Activated T-helper 17 cell treated with anti-CD3 and anti-CD28 coated beads, Interleukin-2, amount 50 U/mL, for 72 hours (primary cell): Measurements from ENCODE around the gene ARSG. TPM values are rescaled to one million over a fixed set of nuclear protein-coding genes. Genes with fewer than 3 reads are reported as not detected.
"Not testable (repeated sequence)": the region's sequence is repeated elsewhere in the genome, so short reads cannot be mapped to it uniquely, and the experiment has no call there.

Experiments used
- ATAC-seq: fragments of 150-1000 bp; cut with Tn5 transposase; replicated peaks from 2 replicates; pipeline ENCODE4 v1.10.0; 2021; ENCODE audit warnings: mild to moderate bottlenecking, moderate library complexity
- H3K27ac Mint-ChIP-seq: one replicate; pipeline ENCODE4 v1.8.0; 2022; ENCODE audit warnings: mixed read lengths
- H3K27me3 Mint-ChIP-seq: one replicate; pipeline ENCODE4 v1.8.0; 2022; ENCODE audit warnings: mixed read lengths
- H3K36me3 Mint-ChIP-seq: one replicate; pipeline ENCODE4 v1.8.0; 2022; ENCODE audit warnings: low read depth, mild to moderate bottlenecking, mixed read lengths
- H3K4me1 Mint-ChIP-seq: one replicate; pipeline ENCODE4 v1.8.0; 2022; ENCODE audit warnings: mixed read lengths
- H3K4me3 Mint-ChIP-seq: one replicate; pipeline ENCODE4 v1.8.0; 2022; ENCODE audit warnings: mild to moderate bottlenecking, mixed read lengths
- H3K9me3 Mint-ChIP-seq: one replicate; pipeline ENCODE4 v1.8.0; 2022; ENCODE audit warnings: mixed read lengths
- total RNA-seq, 2 donors: library from RNA; stranded (reverse); gene quantifications; one replicate each; pipeline ENCODE4 v1.2.3, GENCODE V29; 2022

The ARSG gene
- total RNA-seq, 2 donors from 2014 or later: 4.8 to 6.3 TPM

DNA sequence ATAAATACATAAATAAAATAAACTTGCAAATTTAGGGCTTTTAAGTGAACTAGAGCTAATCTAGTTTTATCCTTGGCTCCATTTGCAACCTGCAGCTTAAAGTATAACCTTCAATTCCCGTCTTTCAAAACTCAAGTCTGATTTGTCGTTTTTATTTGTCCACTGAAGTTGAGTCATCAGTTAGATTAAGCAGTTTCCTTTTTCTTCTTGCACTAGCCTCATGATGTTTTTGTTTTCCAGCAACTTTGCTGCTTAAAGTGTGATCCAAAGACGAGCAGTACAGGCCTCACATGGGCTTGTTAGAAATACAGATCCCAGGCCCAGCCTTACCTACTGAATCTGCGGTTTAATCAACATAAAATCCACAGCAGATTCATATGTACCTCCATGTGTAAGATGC lies 13.8 kb downstream of the ARSG start:
- ATAC-seq: no peak
- H3K9me3 Mint-ChIP-seq: no peaks in the 10 kb centered on the region
- no peaks in the 10 kb centered on the region for H3K36me3 Mint-ChIP-seq
- H3K27ac Mint-ChIP-seq: no peak overlapping the region
- H3K4me3 Mint-ChIP-seq: no peak overlapping the region
- no peaks in the 10 kb centered on the region for H3K27me3 Mint-ChIP-seq
- peaks cover 3% of the 10 kb centered on the region for H3K4me1 Mint-ChIP-seq

DNA sequence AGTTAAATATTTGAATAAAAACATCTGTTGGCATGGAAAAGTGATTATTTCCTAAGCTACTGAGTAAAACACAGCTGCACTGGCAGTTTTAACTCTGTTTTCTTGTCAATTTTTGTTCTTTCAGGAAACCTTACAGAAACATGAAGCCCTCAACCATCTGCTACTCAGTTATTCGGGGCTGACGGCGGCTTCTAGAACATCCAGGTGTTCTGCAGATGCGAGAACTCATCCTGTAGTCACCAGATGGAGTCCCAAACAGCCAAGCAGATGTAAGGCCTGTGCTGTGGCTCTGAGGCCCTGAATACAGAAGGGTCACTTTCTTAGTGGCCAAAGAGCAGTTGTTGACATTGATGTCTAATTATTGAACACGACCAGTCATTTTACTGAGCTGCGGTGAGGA lies 15.5 kb downstream of the ARSG start:
- peaks cover 16% of the 10 kb centered on the region for H3K4me1 Mint-ChIP-seq
- no peaks in the 10 kb centered on the region for H3K9me3 Mint-ChIP-seq
- ATAC-seq: no peak
- H3K36me3 Mint-ChIP-seq: no peaks in the 10 kb centered on the region
- no peak overlapping the region for H3K27ac Mint-ChIP-seq
- H3K4me3 Mint-ChIP-seq: no peak overlapping the region
- H3K27me3 Mint-ChIP-seq: no peaks in the 10 kb centered on the region

DNA sequence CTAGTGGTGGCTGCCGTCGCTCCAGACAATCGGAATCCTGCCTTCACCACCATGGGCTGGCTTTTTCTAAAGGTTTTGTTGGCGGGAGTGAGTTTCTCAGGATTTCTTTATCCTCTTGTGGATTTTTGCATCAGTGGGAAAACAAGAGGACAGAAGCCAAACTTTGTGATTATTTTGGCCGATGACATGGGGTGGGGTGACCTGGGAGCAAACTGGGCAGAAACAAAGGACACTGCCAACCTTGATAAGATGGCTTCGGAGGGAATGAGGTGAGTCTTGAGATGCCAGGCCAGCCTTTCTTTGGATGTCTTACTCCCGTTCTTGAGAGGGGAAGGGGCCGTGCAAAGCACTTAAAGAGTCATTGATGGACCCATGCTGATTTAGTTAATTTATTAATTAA lies 16.1 kb downstream of the ARSG start:
- no peaks in the 10 kb centered on the region for H3K9me3 Mint-ChIP-seq
- H3K27ac Mint-ChIP-seq: no peak overlapping the region
- peaks cover 19% of the 10 kb centered on the region for H3K4me1 Mint-ChIP-seq
- no peaks in the 10 kb centered on the region for H3K36me3 Mint-ChIP-seq
- H3K27me3 Mint-ChIP-seq: no peaks in the 10 kb centered on the region
- no peak overlapping the region for H3K4me3 Mint-ChIP-seq
- ATAC-seq: no peak

GRCh38 chr17:68308486-68308885 lies 17.2 kb downstream of the ARSG start:
- H3K36me3 Mint-ChIP-seq, ATAC-seq, H3K9me3 Mint-ChIP-seq, H3K27me3 Mint-ChIP-seq, H3K4me3 Mint-ChIP-seq: not testable (repeated sequence)
- Mint-ChIP-seq H3K27ac (peak overlapping the region; percentile 20), H3K4me1 (peaks cover 19% of the 10 kb centered on the region)

- H3K27me3 Mint-ChIP-seq, H3K36me3 Mint-ChIP-seq: not testable (repeated sequence)
These were observed 17.9 kb downstream of the ARSG start for GRCh38 chr17:68309066-68309670.

GRCh38 chr17:68310152-68310551 lies 18.9 kb downstream of the ARSG start:
- Mint-ChIP-seq H3K4me3 (no peak overlapping the region), H3K4me1 (peaks cover 23% of the 10 kb centered on the region)

More at GRCh38 chr17:68309066-68309670, 17.9 kb downstream of the ARSG start:
- H3K4me3 Mint-ChIP-seq, ATAC-seq, H3K9me3 Mint-ChIP-seq, H3K27ac Mint-ChIP-seq: not testable (repeated sequence)
- peaks cover 19% of the 10 kb centered on the region for H3K4me1 Mint-ChIP-seq

DNA sequence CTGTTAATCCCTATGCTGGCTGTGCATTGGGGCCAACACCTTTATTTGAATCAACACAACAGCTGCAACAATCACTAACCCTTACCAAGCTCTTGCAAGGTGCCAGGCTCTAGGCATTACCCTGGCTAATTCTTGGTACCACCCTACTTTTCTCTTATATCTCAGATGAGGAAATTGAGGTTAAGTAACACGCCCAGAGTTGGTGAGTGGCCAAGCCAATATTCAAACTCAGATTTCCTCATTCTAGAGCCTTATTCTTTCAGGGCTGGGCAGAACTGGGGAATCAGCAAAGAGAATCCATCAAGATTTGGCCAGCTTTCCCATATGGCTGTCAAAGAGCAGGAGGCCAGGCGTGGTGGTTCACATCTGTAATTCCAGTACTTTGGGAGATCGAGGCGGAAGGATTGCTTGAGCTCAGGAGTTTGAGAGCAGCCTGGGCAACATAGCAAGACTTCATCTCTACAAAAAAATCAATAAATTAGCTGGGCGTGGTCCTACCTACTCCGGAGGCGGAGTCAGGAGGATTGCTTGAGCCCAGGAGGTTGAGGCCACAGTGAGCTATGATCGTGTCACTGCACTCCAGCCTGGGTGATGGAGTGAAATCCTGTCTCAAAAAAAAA lies 23.7 kb downstream of the ARSG start:
- Mint-ChIP-seq H3K27me3 (no peaks in the 10 kb centered on the region), H3K27ac (no peak overlapping the region), H3K4me3 (peak overlapping the region; percentile 9), H3K4me1 (peaks cover 36% of the 10 kb centered on the region), H3K9me3 (no peaks in the 10 kb centered on the region), H3K36me3 (no peaks in the 10 kb centered on the region)
- ATAC-seq: no peak

More at GRCh38 chr17:68310152-68310551, 18.9 kb downstream of the ARSG start:
- Mint-ChIP-seq H3K27me3 (no peaks in the 10 kb centered on the region), H3K27ac (no peak overlapping the region), H3K9me3 (no peaks in the 10 kb centered on the region), H3K36me3 (no peaks in the 10 kb centered on the region)
- peak; percentile 78 for ATAC-seq

DNA sequence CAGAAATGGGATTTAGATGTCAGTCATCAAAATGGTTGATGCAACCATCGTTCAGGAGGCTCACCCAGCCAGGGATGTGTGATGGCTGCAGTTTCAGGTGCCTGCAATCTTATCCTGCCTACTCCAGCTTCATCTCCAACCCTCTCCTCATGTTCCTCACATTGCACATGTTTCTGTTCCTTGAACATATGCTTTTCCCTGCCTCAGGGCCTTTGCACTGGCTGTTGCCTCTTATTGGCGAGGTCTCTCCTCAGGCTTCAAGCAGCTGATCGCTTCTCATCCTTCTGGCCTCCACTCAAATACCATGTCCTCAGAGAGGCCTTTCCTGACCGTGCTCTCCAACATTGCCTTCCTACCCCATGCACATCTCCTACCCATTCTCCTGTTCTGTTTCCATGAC lies 24.6 kb downstream of the ARSG start:
- Mint-ChIP-seq H3K36me3 (no peaks in the 10 kb centered on the region), H3K4me3 (no peak overlapping the region), H3K4me1 (peaks cover 28% of the 10 kb centered on the region), H3K9me3 (no peaks in the 10 kb centered on the region), H3K27me3 (no peaks in the 10 kb centered on the region), H3K27ac (no peak overlapping the region)
- ATAC-seq: no peak

- Mint-ChIP-seq H3K36me3 (no peaks in the 10 kb centered on the region), H3K4me3 (no peak overlapping the region), H3K9me3 (no peaks in the 10 kb centered on the region), H3K27ac (no peak overlapping the region), H3K27me3 (no peaks in the 10 kb centered on the region), H3K4me1 (peaks cover 19% of the 10 kb centered on the region)
- ATAC-seq: no peak
These were observed 26.2 kb downstream of the ARSG start for GRCh38 chr17:68317458-68317857.

DNA sequence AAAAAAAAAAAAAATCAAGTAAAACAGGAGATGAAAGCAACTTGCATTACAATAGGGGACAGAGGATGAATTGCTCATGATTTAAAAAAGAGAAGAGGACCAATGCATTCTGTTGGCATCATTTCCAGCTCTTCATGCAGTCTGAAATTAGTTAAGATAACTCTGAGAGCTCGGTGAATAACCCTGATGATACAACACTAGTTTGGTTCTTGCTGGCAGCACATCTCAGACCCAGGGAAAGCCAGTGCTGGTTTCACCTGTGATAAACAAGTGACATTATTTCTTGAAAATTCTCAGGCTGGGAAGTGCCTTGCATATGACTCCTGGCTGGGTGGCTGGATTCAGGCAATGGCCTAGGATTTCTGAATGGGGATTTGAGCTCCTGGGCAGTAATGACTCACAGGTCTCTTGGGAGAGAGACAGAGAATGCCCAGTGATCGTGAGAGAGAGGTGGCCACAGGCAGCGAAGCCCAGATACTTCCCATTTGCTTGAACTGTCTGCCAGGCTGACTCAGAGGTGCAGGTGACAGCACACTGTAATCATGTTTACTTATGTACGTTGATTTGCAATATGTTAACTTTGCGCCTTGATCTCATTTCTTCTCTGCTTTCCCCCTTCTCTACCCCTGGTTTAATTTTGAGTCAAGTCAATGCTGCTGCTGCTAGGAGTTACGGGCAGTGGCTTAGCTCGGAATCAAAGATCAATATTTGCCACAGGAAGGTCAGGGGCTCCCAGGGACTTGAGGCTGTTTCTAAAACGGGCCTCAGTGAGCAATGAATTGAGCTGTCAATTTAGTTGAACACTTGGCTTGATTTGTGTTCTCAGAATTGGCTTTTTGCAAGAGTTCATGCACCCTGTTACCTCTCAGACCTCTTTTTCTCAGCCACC lies 27.1 kb downstream of the ARSG start:
- no peak overlapping the region for H3K27ac Mint-ChIP-seq
- no peaks in the 10 kb centered on the region for H3K27me3 Mint-ChIP-seq
- peaks cover 16% of the 10 kb centered on the region for H3K4me1 Mint-ChIP-seq
- no peak overlapping the region for H3K4me3 Mint-ChIP-seq
- ATAC-seq: peak; percentile 37
- no peaks in the 10 kb centered on the region for H3K9me3 Mint-ChIP-seq
- H3K36me3 Mint-ChIP-seq: no peaks in the 10 kb centered on the region

DNA sequence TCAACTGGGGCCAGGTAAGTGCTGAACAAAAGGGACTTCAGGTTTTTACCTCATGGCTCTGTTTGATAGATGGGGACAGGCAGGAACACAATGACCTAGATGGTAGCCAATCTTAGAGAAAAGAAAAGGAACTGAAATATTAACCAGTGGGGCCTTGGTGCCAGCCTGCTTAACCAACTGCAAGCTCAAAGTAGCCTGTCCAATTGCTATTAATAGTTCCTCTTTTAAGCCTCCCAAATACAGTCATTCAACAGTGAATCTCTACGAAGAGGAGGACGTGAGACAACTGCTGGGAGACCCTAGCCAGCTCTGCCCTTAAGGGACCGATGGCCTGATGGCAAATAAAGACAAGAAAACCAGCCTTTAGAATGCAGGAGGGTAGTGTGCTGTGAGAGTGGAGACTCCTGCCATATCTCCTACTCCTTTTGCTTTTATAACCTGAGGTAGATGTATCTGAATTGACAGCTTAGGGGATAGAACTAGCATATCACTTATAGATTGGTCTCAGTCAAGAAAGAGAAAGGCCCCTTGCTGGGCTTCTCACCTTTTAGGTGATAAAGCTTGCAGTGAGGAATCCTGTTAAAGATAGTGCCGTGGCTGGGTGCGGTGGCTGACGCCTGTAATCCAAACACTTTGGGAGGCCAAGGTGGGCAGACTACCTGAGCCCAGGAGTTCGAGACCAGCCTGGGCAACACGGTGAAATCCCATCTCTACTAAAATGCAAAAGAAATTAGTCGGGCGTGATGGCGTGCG lies 28.3 kb downstream of the ARSG start:
- no peak for ATAC-seq
- Mint-ChIP-seq H3K9me3 (no peaks in the 10 kb centered on the region), H3K36me3 (no peaks in the 10 kb centered on the region), H3K27me3 (no peaks in the 10 kb centered on the region), H3K27ac (no peak overlapping the region), H3K4me1 (peaks cover 16% of the 10 kb centered on the region), H3K4me3 (no peak overlapping the region)

DNA sequence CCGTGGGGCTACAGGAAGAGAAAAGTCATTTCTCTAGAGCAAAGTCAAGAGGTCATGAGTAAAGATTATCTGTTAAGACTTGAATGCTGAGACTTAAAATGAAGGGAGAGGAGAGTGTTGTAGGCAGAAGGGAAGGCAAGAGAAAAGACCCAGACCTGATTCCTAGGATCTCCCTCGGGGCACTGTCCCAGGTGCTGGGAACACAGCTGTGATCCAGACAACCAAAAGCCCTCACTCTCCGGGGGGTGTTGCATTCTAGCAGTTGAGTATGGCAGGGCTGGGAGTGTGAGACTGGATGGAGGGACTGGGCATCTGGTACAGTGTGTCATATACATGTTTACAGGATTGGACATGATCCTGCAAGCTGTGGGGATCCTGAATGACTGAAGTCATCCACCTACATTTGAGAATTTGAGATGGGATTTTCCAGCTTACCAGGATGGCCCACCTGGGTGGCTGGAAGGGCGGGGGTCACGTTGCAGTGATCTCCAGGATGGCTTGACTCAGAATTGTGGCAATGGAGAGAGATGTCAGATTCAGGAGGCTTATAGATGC lies 29.1 kb downstream of the ARSG start:
- no peak for ATAC-seq
- Mint-ChIP-seq H3K27ac (no peak overlapping the region), H3K36me3 (no peaks in the 10 kb centered on the region), H3K9me3 (no peaks in the 10 kb centered on the region), H3K4me1 (peaks cover 11% of the 10 kb centered on the region), H3K4me3 (no peak overlapping the region), H3K27me3 (no peaks in the 10 kb centered on the region)

DNA sequence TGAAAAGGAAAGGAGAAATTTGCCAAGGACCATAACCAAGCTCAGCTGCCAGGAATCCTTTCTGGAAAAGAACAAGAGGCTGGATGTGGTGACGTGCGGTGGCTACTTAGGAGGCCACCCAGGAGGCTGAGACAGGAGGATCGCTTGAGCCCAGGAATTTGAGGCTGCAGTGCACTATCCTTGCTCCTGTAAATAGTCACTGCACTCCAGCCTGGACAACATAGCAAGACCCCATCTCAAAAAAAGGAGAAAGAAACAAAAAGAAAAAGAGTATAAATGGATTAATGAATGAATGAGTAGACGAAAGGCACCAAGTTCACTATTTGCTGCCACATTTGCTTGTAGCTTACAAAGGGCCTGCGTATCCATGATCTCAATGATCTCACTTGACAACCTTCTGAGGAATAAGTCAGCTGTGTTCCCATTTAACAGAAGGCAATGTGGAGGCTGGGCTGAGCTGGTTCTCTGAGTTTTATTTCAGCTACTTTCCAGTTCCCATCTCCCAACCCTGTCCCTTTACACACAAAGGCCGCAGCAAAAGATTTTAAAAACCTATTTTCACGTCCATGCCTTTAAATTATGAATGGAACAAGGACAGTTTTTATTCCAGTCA lies 29.8 kb downstream of the ARSG start:
- no peak for ATAC-seq
- no peaks in the 10 kb centered on the region for H3K36me3 Mint-ChIP-seq
- H3K4me3 Mint-ChIP-seq: no peak overlapping the region

DNA sequence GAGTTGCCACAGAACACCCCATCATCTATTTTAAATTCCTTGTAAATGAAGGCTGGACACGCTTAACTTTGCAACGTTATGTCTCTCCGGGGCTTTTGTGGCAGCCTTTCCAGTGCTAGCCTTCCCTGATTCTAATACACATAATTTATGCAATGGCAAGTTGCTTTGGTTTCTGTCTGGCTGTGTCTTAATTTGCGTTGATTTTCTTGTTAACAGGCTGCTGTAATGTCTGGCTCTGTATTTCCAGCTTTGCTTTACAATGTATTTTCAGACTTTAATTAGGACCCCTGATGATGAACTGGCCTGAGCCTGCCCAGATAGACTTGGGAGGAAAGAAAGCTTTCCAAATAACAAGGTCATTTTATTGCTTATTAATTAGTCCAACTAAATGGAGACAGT lies 30.3 kb downstream of the ARSG start:
- no peaks in the 10 kb centered on the region for H3K9me3 Mint-ChIP-seq
- no peaks in the 10 kb centered on the region for H3K36me3 Mint-ChIP-seq
- no peak overlapping the region for H3K27ac Mint-ChIP-seq
- H3K4me3 Mint-ChIP-seq: no peak overlapping the region
- no peak for ATAC-seq
- H3K27me3 Mint-ChIP-seq: no peaks in the 10 kb centered on the region
- peaks cover 5% of the 10 kb centered on the region for H3K4me1 Mint-ChIP-seq

More for the DNA sequence above, 29.8 kb downstream of the ARSG start:
- Mint-ChIP-seq H3K9me3 (no peaks in the 10 kb centered on the region), H3K27me3 (no peaks in the 10 kb centered on the region), H3K4me1 (peaks cover 9% of the 10 kb centered on the region), H3K27ac (no peak overlapping the region)
